ENCODE results near the gene THRAP3.

DNA sequence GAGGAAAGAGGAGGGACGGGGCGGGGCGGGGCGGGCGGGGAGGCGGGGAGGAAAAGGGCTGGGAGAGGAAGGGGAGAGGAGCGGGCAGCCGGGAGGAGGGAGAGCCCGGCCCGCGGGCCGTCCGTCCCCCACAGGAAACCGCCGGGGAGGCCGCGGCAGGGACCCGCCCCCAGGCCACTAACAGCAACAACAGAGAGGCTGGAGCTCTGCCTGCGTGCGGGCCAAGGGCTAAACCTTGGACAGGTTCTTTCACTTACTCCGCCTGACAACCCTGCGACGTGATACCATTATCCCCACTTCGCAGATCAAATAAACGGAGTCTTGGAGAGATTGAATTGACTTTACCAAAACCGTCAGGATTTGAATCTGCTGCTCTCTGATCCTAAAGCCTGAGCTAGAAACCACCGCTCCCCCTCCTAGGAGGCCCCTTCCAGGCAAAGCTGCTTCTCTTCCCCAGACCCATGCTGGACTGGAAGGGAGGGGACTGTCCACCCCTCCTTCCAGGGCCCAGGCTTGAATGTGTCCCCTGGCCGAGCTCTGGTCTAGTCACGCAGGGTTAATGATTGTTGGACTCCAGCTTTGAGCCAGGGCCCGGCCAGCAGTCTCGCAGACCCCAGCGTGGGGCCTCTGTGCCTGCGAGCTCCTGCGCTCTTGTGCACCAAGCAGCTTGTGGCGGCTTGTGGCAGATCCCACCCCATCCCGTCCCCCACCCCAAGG lies 99.6 kb downstream of the THRAP3 start, which contains the start of gene EVA1B:
- no peak for TF ChIP-seq POLR2A (IDR thresholded peaks at IDR 0.05; ENCODE audit: low read depth, low read length)
- no peak for TF ChIP-seq POLR2AphosphoS5 (IDR thresholded peaks at IDR 0.05; ENCODE audit: low read depth, low read length)

All from GM12892 (cell line).